Breast epithelium (tissue), 4 donors: ENCODE results near the gene MAZ. TPM values are rescaled to one million over a fixed set of nuclear protein-coding genes. Genes with fewer than 3 reads are reported as not detected.

ENCODE experiments used
- DNase-seq, 2 donors: peaks; one replicate each; pipeline ENCODE4 v3.0.0-alpha.2; 2019; ENCODE audit warnings: low spot score in 2 of 2
- H3K27ac ChIP-seq, 2 donors: fragments of 200-600 bp; sonication (generic) in 1 of 2; one replicate each; pipeline ENCODE4 v1.5.1; 2016 to 2019; ENCODE audit warnings: mild to moderate bottlenecking in 1 of 2
- H3K27me3 ChIP-seq, 2 donors: fragments of 200-600 bp; sonication (generic) in 1 of 2; one replicate each; pipeline versions ENCODE4 v1.5.1 to v1.6.0; 2017 to 2019; ENCODE audit warnings: control low read depth in 1 of 2, mild to moderate bottlenecking in 1 of 2
- H3K36me3 ChIP-seq: fragments of 200-600 bp; one replicate; pipeline ENCODE4 v1.5.1; 2019
- H3K4me1 ChIP-seq, 2 donors: fragments of 200-600 bp; sonication (generic); one replicate each; pipeline ENCODE4 v1.5.1; 2016 to 2019; ENCODE audit warnings: control low read depth in 1 of 2
- H3K4me3 ChIP-seq, 3 donors: fragments of 200-600 bp; sonication (generic); 1 replicate in 2 of 3; 2 replicates in 1 of 3; pipeline ENCODE4 v1.5.1; 2016 to 2019; ENCODE audit warnings: mild to moderate bottlenecking in 3 of 3, moderate library complexity in 2 of 3
- H3K9me3 ChIP-seq, 2 donors: fragments of 200-600 bp; sonication (generic) in 1 of 2; one replicate each; pipeline ENCODE4 v1.5.1; 2016 to 2019; ENCODE audit warnings: control low read depth in 1 of 2
- CTCF ChIP-seq, 3 donors: fragments of 450-650 bp; IDR thresholded peaks; one replicate each; pipeline ENCODE4 v1.5.1; 2016 to 2017; ENCODE audit warnings: antibody characterized with exemption in 3 of 3, mild to moderate bottlenecking in 3 of 3, moderate library complexity in 3 of 3
- POLR2A ChIP-seq: fragments of 450-650 bp; IDR thresholded peaks from one replicate; pipeline ENCODE4 v1.6.1; 2016; ENCODE audit warnings: antibody characterized with exemption, mild to moderate bottlenecking, moderate library complexity
- POLR2AphosphoS5 ChIP-seq, 3 donors: sonication (generic); formaldehyde crosslinking; IDR thresholded peaks; one replicate each; pipeline ENCODE4 v1.6.1; 2017; ENCODE audit warnings: antibody characterized with exemption in 3 of 3
- intact Hi-C: fragments of 100-400 bp; cut with DNase I; formaldehyde crosslinking; loops from one replicate; pipeline ENCODE4 v1.15.1; 2023; ENCODE audit warnings: low total_unique reads
- total RNA-seq, 3 donors: library from RNA; depleted of rRNA; stranded (reverse); fragments of >200 nt; gene quantifications; one replicate each; pipeline ENCODE4 v1.1.0, GENCODE V29; 2016

Gene MAZ
- total RNA-seq, 3 donors from 2014 or later, result 49.3 to 61.9 (median 60.0) TPM

- Histone ChIP-seq H3K4me1 (peaks cover 8 to 31% of the 10 kb centered on the region in 2 donors), H3K36me3 (no peaks in the 10 kb centered on the region), H3K27ac (peak overlapping the region; percentile 89 to 99), H3K27me3 (no peaks in the 10 kb centered on the region), H3K4me3 (peak overlapping the region; percentile 63 to 84 (median 83)), H3K9me3 (no peaks in the 10 kb centered on the region)
- DNase-seq, result no peak
- TF ChIP-seq POLR2AphosphoS5 (IDR thresholded peaks at IDR 0.05), result no peak
- TF ChIP-seq CTCF (IDR thresholded peaks at IDR 0.05), result no peak
- no peak for TF ChIP-seq POLR2A
- intact Hi-C loops, result loop anchor here (10.0 kb wide), 1 partner anchor 58 kb away; the partner anchor contains the start of gene CDIPT
Measured at GRCh38 chr16:29806641-29807425, 504 bp downstream of the MAZ start.

GRCh38 chr16:29807426-29808218, 1.3 kb downstream of the MAZ start:
- Histone ChIP-seq H3K36me3 (no peaks in the 10 kb centered on the region), H3K27ac (peak overlapping the region; percentile 89 to 99), H3K4me3 (peak overlapping the region; percentile 63 to 84 (median 83)), H3K9me3 (no peaks in the 10 kb centered on the region), H3K27me3 (no peaks in the 10 kb centered on the region), H3K4me1 (peaks cover 8 to 31% of the 10 kb centered on the region in 2 donors)
- DNase-seq, result peak; percentile 86 to 91
- intact Hi-C loops, result loop anchor here (10.0 kb wide), 1 partner anchor 57 kb away; the partner anchor contains the start of gene CDIPT
- peak; percentile 29 for TF ChIP-seq POLR2A
- TF ChIP-seq CTCF (IDR thresholded peaks at IDR 0.05), result peak; percentile 13 to 61 (median 47)
- peak; percentile 79 to 88 (median 84) for TF ChIP-seq POLR2AphosphoS5 (IDR thresholded peaks at IDR 0.05)

- Histone ChIP-seq H3K27me3 (no peaks in the 10 kb centered on the region), H3K27ac (peak overlapping the region; percentile 89 to 99), H3K4me1 (peaks cover 8 to 31% of the 10 kb centered on the region in 2 donors), H3K4me3 (peak overlapping the region; percentile 63 to 84 (median 83)), H3K36me3 (no peaks in the 10 kb centered on the region), H3K9me3 (no peaks in the 10 kb centered on the region)
- TF ChIP-seq CTCF (IDR thresholded peaks at IDR 0.05), result no peak
- no peak for TF ChIP-seq POLR2AphosphoS5 (IDR thresholded peaks at IDR 0.05)
- TF ChIP-seq POLR2A, result no peak
- intact Hi-C loops, result loop anchor here (10.0 kb wide), 1 partner anchor 56 kb away; the partner anchor contains the start of gene CDIPT
- DNase-seq, result no peak
Measured at GRCh38 chr16:29808219-29808900, 2.0 kb downstream of the MAZ start.

GRCh38 chr16:29809031-29809747, 2.9 kb downstream of the MAZ start:
- H3K4me1 ChIP-seq, result peaks cover 8 to 26% of the 10 kb centered on the region in 2 donors
- TF ChIP-seq CTCF (IDR thresholded peaks at IDR 0.05), result no peak
- no peak for TF ChIP-seq POLR2AphosphoS5 (IDR thresholded peaks at IDR 0.05)
- TF ChIP-seq POLR2A, result no peak
- peak overlapping the region; percentile 89 to 99 for H3K27ac ChIP-seq
- no peaks in the 10 kb centered on the region for H3K36me3 ChIP-seq
- no peak for DNase-seq
- intact Hi-C loops, result loop anchor here (10.0 kb wide), 1 partner anchor 56 kb away; the partner anchor contains the start of gene CDIPT
- H3K9me3 ChIP-seq, result no peaks in the 10 kb centered on the region
- H3K27me3 ChIP-seq, result no peaks in the 10 kb centered on the region
- peak overlapping the region in 2 of 3 donors; percentile 83 to 84 for H3K4me3 ChIP-seq
